SK-N-SH (cell line): ENCODE measurements around the gene TSGA10.

Source experiments
- ELF1 ChIP-seq: IDR thresholded peaks from 2 replicates; pipeline ENCODE4 v1.4.0; 2012
- MEF2A ChIP-seq: IDR thresholded peaks from 2 replicates; pipeline ENCODE4 v1.4.0; 2012; ENCODE audit warnings: low read depth, borderline replicate concordance
- SIN3A ChIP-seq: IDR thresholded peaks from 2 replicates; pipeline ENCODE4 v1.6.1; 2012; ENCODE audit warnings: low read depth, mild to moderate bottlenecking, low read length, moderate library complexity, borderline replicate concordance
- TF ChIP-seq, protein P1 (sequence below): fragments of 200-600 bp; sonication (generic); IDR thresholded peaks from 2 replicates; pipeline ENCODE4 v1.6.1; 2017; ENCODE audit warnings: antibody characterized with exemption, mild to moderate bottlenecking, moderate library complexity

DNA sequence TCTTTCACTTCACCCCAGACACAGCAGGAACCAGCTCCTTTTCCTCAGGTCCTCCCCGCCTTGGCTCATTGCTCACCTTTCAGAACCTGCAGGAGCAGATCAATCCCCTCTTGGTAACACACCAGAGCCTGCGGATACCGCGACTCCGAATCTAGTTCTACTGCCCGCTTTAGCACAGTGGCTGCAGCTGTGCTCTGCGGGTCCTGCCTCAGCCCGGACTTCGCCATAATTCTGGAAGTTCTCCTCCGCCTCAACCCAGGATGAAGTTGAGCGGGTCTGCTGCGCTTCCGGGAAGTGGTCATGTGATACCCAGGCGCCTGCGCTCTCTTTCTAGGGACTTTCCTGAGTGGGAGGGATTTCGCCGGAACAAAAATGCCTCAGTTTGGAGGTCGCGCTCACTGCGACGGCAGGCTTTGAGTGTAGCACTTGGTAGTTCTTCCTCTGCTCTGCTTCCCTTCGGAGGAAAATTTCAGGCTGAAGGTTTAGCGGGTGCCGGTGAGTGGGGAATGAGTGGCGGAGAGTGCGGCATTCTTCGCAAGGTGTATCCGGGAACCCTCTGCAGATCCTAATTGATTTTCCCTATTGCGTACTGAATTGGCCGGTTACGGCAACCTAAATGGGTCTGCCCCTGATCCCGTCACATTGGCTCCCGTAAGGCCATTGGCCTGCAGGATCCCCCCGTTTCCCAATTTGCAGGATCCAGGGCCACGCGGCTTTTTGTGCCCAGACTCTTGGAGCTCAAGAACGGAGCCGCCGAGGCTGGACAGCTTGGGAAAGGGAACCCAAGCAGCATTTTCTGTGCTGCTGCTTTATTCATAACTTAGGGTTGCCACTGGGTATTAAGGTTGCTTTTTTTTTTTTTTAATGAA lies 26.2 kb upstream of the TSGA10 start, which contains the start of the genes MITD1 and MRPL30:
- TF ChIP-seq SIN3A: peak; percentile 95; the same call in 1 of the 2 replicates
- TF ChIP-seq, protein P1, sequence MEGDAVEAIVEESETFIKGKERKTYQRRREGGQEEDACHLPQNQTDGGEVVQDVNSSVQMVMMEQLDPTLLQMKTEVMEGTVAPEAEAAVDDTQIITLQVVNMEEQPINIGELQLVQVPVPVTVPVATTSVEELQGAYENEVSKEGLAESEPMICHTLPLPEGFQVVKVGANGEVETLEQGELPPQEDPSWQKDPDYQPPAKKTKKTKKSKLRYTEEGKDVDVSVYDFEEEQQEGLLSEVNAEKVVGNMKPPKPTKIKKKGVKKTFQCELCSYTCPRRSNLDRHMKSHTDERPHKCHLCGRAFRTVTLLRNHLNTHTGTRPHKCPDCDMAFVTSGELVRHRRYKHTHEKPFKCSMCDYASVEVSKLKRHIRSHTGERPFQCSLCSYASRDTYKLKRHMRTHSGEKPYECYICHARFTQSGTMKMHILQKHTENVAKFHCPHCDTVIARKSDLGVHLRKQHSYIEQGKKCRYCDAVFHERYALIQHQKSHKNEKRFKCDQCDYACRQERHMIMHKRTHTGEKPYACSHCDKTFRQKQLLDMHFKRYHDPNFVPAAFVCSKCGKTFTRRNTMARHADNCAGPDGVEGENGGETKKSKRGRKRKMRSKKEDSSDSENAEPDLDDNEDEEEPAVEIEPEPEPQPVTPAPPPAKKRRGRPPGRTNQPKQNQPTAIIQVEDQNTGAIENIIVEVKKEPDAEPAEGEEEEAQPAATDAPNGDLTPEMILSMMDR: no peak
- peak; percentile 96 for TF ChIP-seq ELF1
- TF ChIP-seq MEF2A: no peak
